NCI-H2107 treated with DMSO at 0.1 percent for 48 hours (cell line): ENCODE data around the gene HSF5.

ENCODE experiments used
- DNase-seq: peaks from one replicate; lab custom pipeline; 2025; ENCODE audit not compliant: unreplicated experiment; lab: John Stamatoyannopoulos, UW

HSF5 gene

GRCh38 chr17:58388302-58389190 is 99.7 kb downstream of the HSF5 start:
- DNase-seq, result no peak

DNA sequence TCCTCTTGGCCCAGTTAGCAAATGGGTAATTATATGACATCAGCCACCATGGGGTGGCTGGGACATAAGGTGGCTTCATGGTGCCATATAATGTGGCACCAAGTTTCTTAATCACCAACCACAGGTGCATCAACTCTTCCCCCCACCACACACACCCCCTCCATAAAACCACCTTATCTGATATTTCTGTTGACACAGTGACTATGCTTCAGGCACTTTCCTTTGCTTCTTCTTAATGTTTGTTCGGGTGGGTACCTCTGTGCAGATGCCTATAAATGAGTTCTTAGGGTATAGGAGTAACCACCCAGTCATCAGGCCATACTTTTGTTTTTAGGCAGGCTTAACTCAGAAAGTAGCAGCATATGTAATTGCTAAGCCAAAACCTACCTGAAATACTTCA is 100.4 kb downstream of the HSF5 start:
- no peak for DNase-seq

DNA sequence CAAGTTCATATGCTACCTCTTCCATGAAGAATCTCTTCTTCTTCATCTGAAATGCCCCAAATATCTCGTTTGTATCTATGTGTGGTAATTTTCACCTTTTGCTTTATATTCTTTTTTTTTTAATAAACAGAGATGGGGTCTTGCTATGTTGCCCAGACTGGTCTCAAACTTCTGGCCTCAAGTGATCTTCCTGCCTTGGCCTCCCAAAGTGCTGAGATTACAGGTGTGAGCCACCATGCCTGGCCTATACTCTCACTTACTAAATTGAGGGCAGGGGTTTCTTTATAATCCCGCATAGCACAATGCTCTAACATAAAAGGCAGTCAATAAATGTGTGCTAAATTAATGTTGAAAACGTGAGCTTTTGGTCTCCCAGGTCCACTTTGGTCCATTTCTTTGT is 101.5 kb downstream of the HSF5 start:
- no peak for DNase-seq

DNA sequence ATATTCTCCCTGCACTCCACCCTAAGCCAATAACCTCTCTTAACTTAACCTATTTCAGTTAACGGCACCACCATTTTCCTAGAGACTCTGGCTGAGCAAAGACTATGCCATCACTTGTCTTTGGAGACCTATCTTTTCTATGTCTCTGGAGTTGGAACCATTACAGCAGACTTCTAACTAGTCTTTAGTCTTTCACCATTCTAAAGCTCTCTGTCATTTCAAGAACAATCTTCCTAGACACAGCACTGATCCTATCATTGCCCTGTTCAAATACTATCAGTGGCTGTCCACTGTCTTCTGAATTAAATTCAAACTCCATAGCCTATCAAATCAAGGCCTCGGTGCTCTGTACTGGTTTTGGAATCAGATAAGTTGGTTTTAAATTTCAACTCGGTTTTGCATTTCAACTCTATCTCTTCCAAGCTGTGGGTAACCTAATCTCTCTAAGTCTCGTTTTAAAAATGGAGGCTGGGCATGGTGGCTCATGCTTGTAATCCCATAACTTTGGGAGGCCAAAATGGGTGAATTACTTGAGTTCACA is 102.8 kb downstream of the HSF5 start:
- no peak for DNase-seq

DNA sequence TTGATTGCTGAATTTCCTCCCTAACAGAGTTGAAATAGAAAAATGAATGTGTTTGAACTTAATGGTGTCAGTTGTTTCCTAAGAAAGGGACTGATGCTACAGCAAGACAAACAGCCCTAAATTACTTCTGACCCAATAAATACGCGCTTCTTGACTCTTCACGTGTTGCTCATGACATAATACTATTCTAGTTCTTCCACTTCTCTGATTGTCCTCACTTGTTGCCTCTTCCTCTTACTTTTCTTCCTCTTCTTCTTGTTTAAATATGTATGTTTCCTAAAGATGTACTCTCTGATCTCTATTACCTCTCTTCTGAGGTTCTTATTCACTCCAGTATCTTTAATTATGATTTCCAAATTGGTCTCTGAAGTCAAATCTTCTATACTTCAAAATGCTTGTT is 103.3 kb downstream of the HSF5 start:
- DNase-seq, result no peak

- no peak for DNase-seq
Observed at GRCh38 chr17:58383892-58384462, 104.2 kb downstream of the HSF5 start.

DNA sequence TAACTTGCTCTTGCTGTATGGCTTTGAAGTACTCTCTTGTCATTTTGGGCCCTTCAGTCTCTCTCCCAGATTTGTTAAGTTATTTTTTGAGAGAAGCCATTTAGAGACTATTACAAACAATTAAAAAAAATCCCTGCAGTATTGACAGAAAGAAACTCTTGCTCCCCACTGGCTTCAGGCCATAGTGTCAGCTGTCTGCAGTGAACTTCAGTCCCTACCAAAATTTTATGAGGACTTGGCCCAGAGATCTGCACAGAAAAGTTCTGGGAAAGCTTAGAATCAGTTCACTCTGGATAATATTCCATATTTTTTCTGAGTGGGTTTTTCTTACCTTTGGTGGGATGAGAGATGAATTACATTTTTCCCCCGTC is 105.4 kb downstream of the HSF5 start:
- no peak for DNase-seq

- DNase-seq, result no peak
Observed at GRCh38 chr17:58382108-58382871, 105.9 kb downstream of the HSF5 start.

GRCh38 chr17:58381124-58382035 is 106.8 kb downstream of the HSF5 start:
- DNase-seq, result no peak

DNA sequence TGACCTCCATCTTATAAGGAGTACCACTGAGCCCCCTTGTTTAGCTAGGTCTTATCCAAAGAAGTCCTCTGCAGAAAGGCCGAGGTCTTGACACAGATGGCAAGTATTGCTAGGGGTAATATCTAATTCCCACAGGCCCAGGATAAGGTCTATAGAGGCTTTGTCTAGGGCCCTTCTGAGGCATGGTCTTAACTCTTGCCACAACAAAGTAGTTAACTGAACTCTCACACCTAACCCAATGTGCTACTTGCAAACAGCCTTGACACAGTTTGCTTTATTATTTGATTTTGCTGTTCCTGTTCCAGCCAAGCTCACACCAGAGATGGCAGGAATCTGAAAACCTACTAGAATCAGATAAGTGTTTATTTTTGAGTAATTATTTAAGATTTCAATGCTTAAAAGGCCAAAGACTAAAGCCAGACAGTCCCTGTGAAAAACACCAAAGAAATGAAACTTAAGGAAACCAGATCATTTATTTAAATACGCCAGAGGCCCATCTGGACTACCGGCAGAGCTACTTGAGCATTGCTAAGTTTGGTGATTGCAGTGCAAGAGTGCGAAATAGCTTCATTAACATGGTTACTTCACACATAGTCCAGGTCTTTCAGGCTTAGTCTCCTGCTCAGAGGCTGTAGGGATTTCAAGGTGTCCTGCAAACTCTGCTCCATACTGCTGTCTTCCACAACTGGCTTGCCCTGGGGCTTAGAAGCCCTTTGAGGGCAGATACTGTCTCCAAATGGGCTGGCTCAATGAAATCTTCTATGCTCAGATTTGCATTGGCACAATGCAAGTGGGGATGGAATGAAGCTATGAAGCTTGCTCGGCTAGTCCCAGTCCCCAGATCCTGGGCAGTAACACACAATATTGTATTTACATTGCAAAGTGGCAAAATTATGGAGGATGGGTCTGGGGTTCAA is 107.7 kb downstream of the HSF5 start:
- no peak for DNase-seq

DNA sequence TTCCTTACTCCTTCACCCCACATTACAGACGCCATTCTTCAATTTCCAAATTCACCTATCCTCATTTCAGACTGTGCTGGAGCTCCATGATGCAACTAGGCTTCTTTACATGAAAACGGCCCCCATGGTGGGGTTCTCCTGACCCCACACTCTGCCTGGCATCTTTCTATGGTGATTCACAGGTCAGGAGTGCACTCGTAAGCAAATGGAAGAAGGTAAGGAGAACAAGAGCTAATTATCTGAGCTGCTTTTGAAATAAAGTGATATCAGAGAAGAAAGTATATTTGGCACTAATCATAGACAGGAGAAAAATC is 108.7 kb downstream of the HSF5 start:
- DNase-seq, result no peak

DNA sequence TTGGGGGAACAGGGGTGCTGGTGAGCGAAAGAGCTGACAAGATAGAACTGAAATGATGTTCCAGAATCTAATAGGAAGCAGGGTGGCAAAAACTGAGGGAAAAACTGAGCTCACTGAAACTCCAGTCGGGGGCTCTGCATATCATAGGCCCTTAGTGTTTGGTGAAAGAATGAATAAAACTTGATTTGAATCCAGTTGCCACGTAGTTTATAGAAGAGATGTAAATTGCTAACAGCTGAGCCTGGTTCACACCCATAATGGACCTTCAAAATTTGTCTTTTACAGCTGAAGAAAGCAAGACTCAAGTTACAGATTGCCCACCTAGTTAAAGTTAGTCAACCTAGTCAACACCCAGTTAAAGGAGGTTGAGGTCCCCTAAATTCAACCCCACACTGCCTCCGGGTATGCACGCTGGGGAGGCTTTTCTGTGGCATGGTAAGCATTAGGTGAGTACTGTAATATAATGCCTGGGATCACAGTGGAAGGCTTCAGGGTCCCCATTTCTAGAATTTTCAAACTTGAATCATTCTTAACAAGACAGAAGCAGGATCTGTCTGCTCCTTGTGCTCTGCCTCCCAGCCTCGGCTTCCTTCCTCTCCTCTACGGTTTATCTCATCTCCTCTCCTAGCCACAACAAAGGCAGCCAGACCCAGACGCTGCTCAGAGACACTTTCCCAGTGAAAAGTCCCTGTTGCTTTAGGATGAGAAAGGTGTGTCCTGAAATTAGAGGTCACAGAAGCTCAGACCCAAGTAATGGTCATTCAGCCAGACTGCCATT is 109.3 kb downstream of the HSF5 start:
- no peak for DNase-seq

DNA sequence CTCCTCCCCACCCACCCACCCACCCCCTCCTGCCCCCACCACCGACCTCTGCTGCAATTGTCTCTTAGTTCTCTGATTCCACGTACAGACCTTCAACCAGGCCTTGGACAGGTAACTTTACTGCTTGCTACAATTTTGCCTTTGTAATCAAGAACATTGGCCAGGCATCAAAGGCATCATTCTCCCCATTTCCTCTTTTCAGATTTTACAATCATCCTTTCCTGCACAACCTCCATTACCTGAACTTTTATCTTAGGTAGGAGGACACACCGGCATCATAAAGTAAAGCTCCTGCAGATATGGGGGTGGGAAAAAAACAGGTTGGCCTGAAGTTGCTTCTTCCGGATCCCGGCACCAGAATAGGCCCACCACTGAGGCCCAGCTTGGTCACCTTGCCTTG is 110.5 kb downstream of the HSF5 start:
- DNase-seq, result no peak

- no peak for DNase-seq
Observed at GRCh38 chr17:58377093-58377601, 111.1 kb downstream of the HSF5 start.

DNA sequence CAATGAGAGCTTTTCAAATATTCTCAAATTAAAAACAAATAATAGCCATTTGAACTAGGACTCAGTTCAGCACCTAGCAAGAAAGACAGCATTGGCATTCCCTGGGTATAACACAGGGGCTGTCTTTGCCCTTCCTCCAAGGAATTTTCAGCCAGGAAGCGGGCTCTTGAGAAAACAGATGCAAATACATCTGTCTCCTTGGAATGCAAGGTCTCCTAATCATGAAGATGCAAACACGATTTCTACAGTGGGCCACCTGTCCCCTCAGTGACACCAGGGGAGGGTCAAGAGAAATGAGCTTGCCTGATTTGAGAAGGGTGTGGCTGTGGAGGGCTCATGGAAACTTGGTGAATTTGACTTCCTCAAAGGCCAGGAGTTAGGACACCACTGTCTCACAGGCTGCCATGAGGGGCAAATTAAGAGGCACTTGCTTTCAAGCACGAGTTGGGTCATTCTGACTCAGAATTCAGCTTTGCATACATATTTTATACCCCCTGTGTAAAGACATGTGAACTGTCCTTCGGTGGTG is 111.7 kb downstream of the HSF5 start:
- no peak for DNase-seq

DNA sequence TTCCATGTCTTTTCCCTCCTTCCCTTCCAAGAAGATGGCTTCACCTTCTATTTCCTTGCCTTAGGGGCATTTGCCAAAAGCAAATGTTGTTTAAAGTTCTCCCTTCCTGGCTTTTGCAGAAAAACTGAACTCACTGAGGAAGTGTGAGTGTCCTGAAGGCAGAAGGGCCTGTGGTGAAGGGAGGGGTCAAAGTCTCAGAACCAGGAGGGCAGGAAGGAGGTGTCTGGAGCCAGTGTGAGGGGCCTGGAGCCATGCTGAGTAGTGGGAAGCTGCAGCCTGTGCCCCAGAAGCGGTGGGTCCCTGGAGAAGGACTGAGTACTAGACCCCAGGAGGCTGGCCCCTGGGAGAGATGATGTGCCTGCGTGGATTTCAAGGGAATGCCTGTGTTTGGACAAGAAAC is 112.4 kb downstream of the HSF5 start:
- DNase-seq, result no peak

DNA sequence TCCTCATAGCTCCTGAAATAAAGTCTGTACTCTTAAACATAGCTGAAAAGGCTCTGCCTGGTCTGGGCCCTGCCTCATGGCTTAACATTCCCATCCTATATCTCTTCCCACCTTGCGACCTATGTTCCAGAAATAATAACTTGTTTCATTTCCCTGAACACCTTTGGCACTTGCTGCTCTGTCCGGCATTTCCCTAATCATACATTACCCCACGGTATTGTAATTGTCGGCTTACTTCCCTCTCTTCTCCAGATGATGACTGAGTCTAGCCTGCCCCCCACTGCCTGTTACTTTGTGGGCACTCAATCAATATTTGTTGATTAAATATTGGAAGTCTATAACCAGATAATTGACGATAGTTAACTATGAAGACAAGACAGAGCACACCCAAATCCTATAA is 113.0 kb downstream of the HSF5 start:
- DNase-seq, result no peak

- no peak for DNase-seq
Observed at GRCh38 chr17:58373923-58374322, 114.3 kb downstream of the HSF5 start.

DNA sequence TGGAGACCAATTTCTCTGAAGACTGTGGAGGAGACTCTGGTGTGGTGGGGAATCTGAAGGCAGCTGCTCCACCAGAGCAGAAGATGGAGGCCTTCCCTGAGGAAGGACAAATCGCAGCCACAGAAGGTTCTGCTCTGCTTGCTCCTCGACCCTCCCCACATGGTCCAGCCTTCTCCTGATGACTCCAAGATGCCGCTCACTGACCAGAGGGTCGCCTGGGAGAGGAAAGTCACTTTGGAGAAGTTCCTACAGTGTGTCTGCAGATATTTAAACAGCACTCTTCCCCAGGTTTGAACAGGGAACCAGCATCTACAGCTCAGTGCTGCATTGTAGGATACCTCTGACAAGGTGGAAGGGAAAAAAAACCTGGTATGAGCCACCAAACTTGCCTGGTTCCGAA is 115.2 kb downstream of the HSF5 start:
- DNase-seq, result no peak
